Parathyroid adenoma (tissue), 2 donors: ENCODE measurements around the gene FARS2.

Experiments
- H2AFZ ChIP-seq: fragments of 300-600 bp; sonication (generic); one replicate; pipeline ENCODE4 v1.7.0; 2017; ENCODE audit warnings: antibody characterized with exemption, mild to moderate bottlenecking
- H3K27ac ChIP-seq: fragments of 300-600 bp; sonication (generic); one replicate; pipeline ENCODE4 v1.7.0; 2017
- H3K27me3 ChIP-seq: fragments of 300-600 bp; sonication (generic); one replicate; pipeline ENCODE4 v1.7.0; 2017; ENCODE audit warnings: low read length; ENCODE audit not compliant: control insufficient read depth, insufficient read depth
- H3K36me3 ChIP-seq: fragments of 300-600 bp; sonication (generic); one replicate; pipeline ENCODE4 v1.7.0; 2017; ENCODE audit warnings: low read length; ENCODE audit not compliant: control insufficient read depth, insufficient read depth
- H3K4me1 ChIP-seq: fragments of 300-600 bp; sonication (generic); one replicate; pipeline ENCODE4 v1.7.0; 2017; ENCODE audit warnings: control low read depth
- H3K4me2 ChIP-seq: fragments of 300-600 bp; sonication (generic); one replicate; pipeline ENCODE4 v1.7.0; 2017; ENCODE audit warnings: low read length
- H3K4me3 ChIP-seq: fragments of 300-600 bp; sonication (generic); one replicate; pipeline ENCODE4 v1.7.0; 2017; ENCODE audit warnings: low read depth, low read length
- H3K79me2 ChIP-seq: fragments of 300-600 bp; sonication (generic); one replicate; pipeline ENCODE4 v1.7.0; 2017; ENCODE audit warnings: control low read depth
- H3K9ac ChIP-seq: fragments of 300-600 bp; sonication (generic); one replicate; pipeline ENCODE4 v1.7.0; 2017; ENCODE audit warnings: mild to moderate bottlenecking
- H3K9me3 ChIP-seq: fragments of 300-600 bp; sonication (generic); one replicate; pipeline ENCODE4 v1.7.0; 2017; ENCODE audit warnings: low read length; ENCODE audit not compliant: control insufficient read depth
- CTCF ChIP-seq: fragments of 300-600 bp; sonication (generic); IDR thresholded peaks from one replicate; pipeline ENCODE4 v1.7.0; 2017; ENCODE audit warnings: antibody characterized with exemption, mild to moderate bottlenecking
- donor health status: primary hyperparathyroidism.

Gene FARS2

GRCh38 chr6:5405976-5406375 lies 144.7 kb downstream of the FARS2 start:
- Histone ChIP-seq H3K4me3 (no peak overlapping the region), H2AFZ (no peak overlapping the region), H3K36me3 (no peaks in the 10 kb centered on the region), H3K9me3 (no peaks in the 10 kb centered on the region), H3K9ac (no peak overlapping the region), H3K4me2 (no peak overlapping the region), H3K79me2 (no peaks in the 10 kb centered on the region), H3K27me3 (no peaks in the 10 kb centered on the region), H3K27ac (no peak overlapping the region), H3K4me1 (no peaks in the 10 kb centered on the region)
- no peak for TF ChIP-seq CTCF

GRCh38 chr6:5411414-5411813 lies 150.1 kb downstream of the FARS2 start:
- H3K9me3 ChIP-seq, result no peaks in the 10 kb centered on the region
- TF ChIP-seq CTCF, result no peak
- H3K4me1 ChIP-seq, result no peaks in the 10 kb centered on the region
- H3K36me3 ChIP-seq, result no peaks in the 10 kb centered on the region
- no peaks in the 10 kb centered on the region for H3K27me3 ChIP-seq
- H3K4me3 ChIP-seq, result no peak overlapping the region
- no peaks in the 10 kb centered on the region for H3K79me2 ChIP-seq
- H3K27ac ChIP-seq, result no peak overlapping the region
- H3K9ac ChIP-seq, result no peak overlapping the region
- no peak overlapping the region for H2AFZ ChIP-seq
- H3K4me2 ChIP-seq, result no peak overlapping the region

GRCh38 chr6:5412017-5412416 lies 150.7 kb downstream of the FARS2 start:
- H3K4me3 ChIP-seq, result no peak overlapping the region
- H3K27me3 ChIP-seq, result no peaks in the 10 kb centered on the region
- no peaks in the 10 kb centered on the region for H3K79me2 ChIP-seq
- no peaks in the 10 kb centered on the region for H3K4me1 ChIP-seq
- H3K9me3 ChIP-seq, result no peaks in the 10 kb centered on the region
- no peak for TF ChIP-seq CTCF
- no peak overlapping the region for H2AFZ ChIP-seq
- no peak overlapping the region for H3K4me2 ChIP-seq
- H3K36me3 ChIP-seq, result no peaks in the 10 kb centered on the region
- H3K27ac ChIP-seq, result no peak overlapping the region
- H3K9ac ChIP-seq, result no peak overlapping the region

GRCh38 chr6:5412663-5413062 lies 151.3 kb downstream of the FARS2 start:
- no peak for TF ChIP-seq CTCF
- Histone ChIP-seq H3K79me2 (peaks cover 3% of the 10 kb centered on the region), H3K9me3 (no peaks in the 10 kb centered on the region), H3K9ac (no peak overlapping the region), H3K4me3 (no peak overlapping the region), H2AFZ (no peak overlapping the region), H3K27me3 (no peaks in the 10 kb centered on the region), H3K27ac (no peak overlapping the region), H3K4me2 (no peak overlapping the region), H3K36me3 (no peaks in the 10 kb centered on the region), H3K4me1 (no peaks in the 10 kb centered on the region)

GRCh38 chr6:5416250-5416649 lies 154.9 kb downstream of the FARS2 start:
- no peak overlapping the region for H3K4me3 ChIP-seq
- H3K27ac ChIP-seq, result no peak overlapping the region
- H3K4me2 ChIP-seq, result no peak overlapping the region
- no peak overlapping the region for H2AFZ ChIP-seq
- H3K36me3 ChIP-seq, result no peaks in the 10 kb centered on the region
- TF ChIP-seq CTCF, result no peak
- no peak overlapping the region for H3K9ac ChIP-seq
- no peaks in the 10 kb centered on the region for H3K9me3 ChIP-seq
- H3K4me1 ChIP-seq, result no peaks in the 10 kb centered on the region
- H3K27me3 ChIP-seq, result no peaks in the 10 kb centered on the region
- peaks cover 3% of the 10 kb centered on the region for H3K79me2 ChIP-seq
